ENCODE results near the gene RAP1GAP. TPM values are rescaled to one million over a fixed set of nuclear protein-coding genes. Genes with fewer than 3 reads are reported as not detected.

Gene RAP1GAP
- total and polyA plus RNA-seq, 3 experiments from 2014 or later = 0.44 to 0.50 TPM; not detected in 1

DNA sequence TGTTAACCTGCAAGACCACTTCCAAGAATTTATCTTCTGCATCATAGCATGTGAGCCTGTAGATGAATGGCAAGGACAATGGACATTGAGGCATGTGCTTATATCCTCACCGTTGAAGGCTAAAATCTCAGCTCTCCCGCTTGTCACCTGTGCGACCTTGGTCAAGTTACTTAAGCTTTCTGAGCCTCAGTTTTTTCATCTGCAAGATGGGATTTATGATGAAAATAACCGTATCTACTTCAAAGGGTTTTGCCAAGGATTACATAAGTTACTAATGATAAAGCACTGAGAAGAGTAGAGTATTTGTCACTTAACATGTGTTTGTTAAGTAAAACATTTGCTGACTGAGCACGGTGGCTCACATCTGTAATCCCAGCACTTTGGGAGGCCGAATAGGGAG is 14.9 kb downstream of the RAP1GAP start:
- CTCF ChIA-PET = no interaction called here
- Mint-ChIP-seq H3K36me3 (no peaks in the 10 kb centered on the region), H3K27me3 (peaks cover 0 to 6% of the 10 kb centered on the region in 2 donors), H3K4me3 (peak overlapping the region in 2 of 7 donors; percentile 5 to 49), H3K4me1 (peaks cover 14 to 21% (median 14%) of the 10 kb centered on the region in 3 donors), H3K27ac (no peak overlapping the region), H3K9me3 (no peaks in the 10 kb centered on the region)
- POLR2A ChIA-PET = no interaction called here
- H3K27ac ChIP-seq (ENCODE audit: low read depth, low read length) = no peak overlapping the region
- no peak overlapping the region for H3K4me3 ChIP-seq (ENCODE audit: low read length)
- no peaks in the 10 kb centered on the region for H3K9me3 ChIP-seq (ENCODE audit: low read length)
- H3K4me1 ChIP-seq (ENCODE audit: insufficient read depth, low read length) = peaks cover 11% of the 10 kb centered on the region
- no peaks in the 10 kb centered on the region for H3K27me3 ChIP-seq (ENCODE audit: insufficient read depth, low read length, poor library complexity, severe bottlenecking)
- no peaks in the 10 kb centered on the region for H3K36me3 ChIP-seq (ENCODE audit: insufficient read depth, low read length)
- no peak for DNase-seq

DNA sequence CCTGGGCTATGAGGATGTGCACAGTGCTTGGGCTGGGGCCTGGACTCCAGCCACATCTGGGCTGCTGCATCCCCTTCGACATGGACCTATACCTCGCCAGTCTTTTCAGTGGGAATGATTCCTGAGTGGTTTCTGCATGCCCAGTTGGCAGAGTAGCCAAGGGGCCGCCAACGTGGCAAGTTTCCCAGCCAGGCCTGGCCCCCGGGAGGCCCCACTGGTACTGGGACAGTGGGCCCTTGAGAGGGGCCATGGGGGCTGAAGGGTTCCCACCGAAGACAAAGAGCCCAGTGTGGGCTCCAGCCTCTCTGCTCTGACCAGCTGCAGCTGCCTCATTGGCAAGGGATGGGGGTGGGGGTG is 15.4 kb downstream of the RAP1GAP start:
- H3K36me3 Mint-ChIP-seq = no peaks in the 10 kb centered on the region
- POLR2A ChIA-PET = no interaction called here
- H3K9me3 Mint-ChIP-seq = no peaks in the 10 kb centered on the region
- H3K27me3 Mint-ChIP-seq = peaks cover 0 to 7% of the 10 kb centered on the region in 2 donors
- Histone ChIP-seq H3K9me3 (ENCODE audit: low read length) (no peaks in the 10 kb centered on the region), H3K36me3 (ENCODE audit: insufficient read depth, low read length) (no peaks in the 10 kb centered on the region), H3K4me3 (ENCODE audit: low read length) (no peak overlapping the region), H3K27me3 (ENCODE audit: insufficient read depth, low read length, poor library complexity, severe bottlenecking) (no peaks in the 10 kb centered on the region), H3K4me1 (ENCODE audit: insufficient read depth, low read length) (peaks cover 11% of the 10 kb centered on the region), H3K27ac (ENCODE audit: low read depth, low read length) (no peak overlapping the region)
- DNase-seq = no peak
- peaks cover 14 to 21% (median 15%) of the 10 kb centered on the region in 3 donors for H3K4me1 Mint-ChIP-seq
- CTCF ChIA-PET = no interaction called here
- H3K4me3 Mint-ChIP-seq = no peak overlapping the region
- H3K27ac Mint-ChIP-seq = no peak overlapping the region

- Mint-ChIP-seq H3K36me3 (no peaks in the 10 kb centered on the region), H3K4me1 (peaks cover 14 to 21% (median 15%) of the 10 kb centered on the region in 3 donors), H3K9me3 (no peaks in the 10 kb centered on the region), H3K27ac (peak overlapping the region in 1 of 8 donors; percentile 33), H3K4me3 (peak overlapping the region; percentile 73 to 90 (median 81)), H3K27me3 (peaks cover 0 to 10% of the 10 kb centered on the region in 2 donors)
- no peaks in the 10 kb centered on the region for H3K36me3 ChIP-seq (ENCODE audit: insufficient read depth, low read length)
- H3K27ac ChIP-seq (ENCODE audit: low read depth, low read length) = no peak overlapping the region
- ChIA-PET CTCF (no interaction called here), POLR2A (no interaction called here)
- no peak overlapping the region for H3K4me3 ChIP-seq (ENCODE audit: low read length)
- no peaks in the 10 kb centered on the region for H3K27me3 ChIP-seq (ENCODE audit: insufficient read depth, low read length, poor library complexity, severe bottlenecking)
- no peaks in the 10 kb centered on the region for H3K9me3 ChIP-seq (ENCODE audit: low read length)
- no peak for DNase-seq
- H3K4me1 ChIP-seq (ENCODE audit: insufficient read depth, low read length) = peaks cover 11% of the 10 kb centered on the region
Measured at GRCh38 chr1:21652937-21653743, 16.0 kb downstream of the RAP1GAP start.

- DNase-seq = no peak
- Mint-ChIP-seq H3K36me3 (no peaks in the 10 kb centered on the region), H3K9me3 (no peaks in the 10 kb centered on the region), H3K27me3 (peaks cover 6 to 15% of the 10 kb centered on the region in 2 donors), H3K27ac (peak overlapping the region in 2 of 8 donors; percentile 33 to 81), H3K4me3 (peak overlapping the region; percentile 73 to 90 (median 77)), H3K4me1 (peaks cover 14 to 21% (median 15%) of the 10 kb centered on the region in 3 donors)
- H3K27ac ChIP-seq (ENCODE audit: low read depth, low read length) = no peak overlapping the region
- peaks cover 11% of the 10 kb centered on the region for H3K4me1 ChIP-seq (ENCODE audit: insufficient read depth, low read length)
- no peaks in the 10 kb centered on the region for H3K9me3 ChIP-seq (ENCODE audit: low read length)
- POLR2A ChIA-PET = no interaction called here
- H3K27me3 ChIP-seq (ENCODE audit: insufficient read depth, low read length, poor library complexity, severe bottlenecking) = peaks cover under 1% of the 10 kb centered on the region
- H3K4me3 ChIP-seq (ENCODE audit: low read length) = no peak overlapping the region
- no peaks in the 10 kb centered on the region for H3K36me3 ChIP-seq (ENCODE audit: insufficient read depth, low read length)
- CTCF ChIA-PET = interaction anchor here (0.6 kb wide), 1 partner anchor 420 kb away, joined by 3 read pairs; no protein-coding TSS in a partner anchor
Measured at GRCh38 chr1:21652101-21652936, 16.8 kb downstream of the RAP1GAP start.

DNA sequence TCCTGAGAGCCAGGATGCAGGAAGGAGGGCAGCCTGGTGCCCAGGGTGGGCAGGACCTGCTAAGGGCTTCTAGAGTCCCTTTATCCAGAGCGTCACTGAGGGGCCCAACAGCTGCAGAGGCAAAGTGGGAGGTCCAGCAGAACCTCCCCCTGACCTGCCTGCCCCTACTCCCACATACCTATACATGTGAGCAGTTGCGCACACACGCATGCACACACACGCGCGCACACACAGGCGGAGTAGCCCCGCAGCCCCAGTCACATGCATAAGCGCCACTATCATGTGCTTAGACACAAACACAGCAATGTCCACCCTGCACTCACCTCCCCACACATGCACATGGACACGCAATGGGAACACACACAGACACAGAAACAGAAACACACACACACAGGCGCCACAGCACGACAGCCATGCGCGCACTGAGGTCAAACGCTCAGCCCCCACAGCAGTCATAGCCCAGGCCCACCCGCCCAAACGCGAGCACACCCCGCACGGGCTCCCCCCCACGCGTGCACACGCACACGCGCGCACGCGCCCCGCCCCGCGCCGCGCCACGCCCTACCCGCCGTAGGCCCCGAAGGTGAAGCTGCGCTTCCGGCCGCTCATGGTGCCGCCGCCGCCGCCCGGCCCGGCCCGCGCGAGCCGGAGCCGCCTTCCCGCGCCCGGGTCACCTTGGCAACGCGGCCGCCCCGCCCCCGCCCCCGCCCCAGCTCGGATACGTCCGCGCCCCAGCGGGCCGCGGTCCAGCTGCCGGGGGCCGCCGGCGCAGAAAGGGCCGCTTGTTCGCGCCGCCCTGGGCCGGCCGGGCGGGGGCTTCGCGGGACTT is 17.7 kb downstream of the RAP1GAP start:
- Mint-ChIP-seq H3K4me3 (peak overlapping the region; percentile 75 to 93 (median 90)), H3K9me3 (no peaks in the 10 kb centered on the region), H3K27ac (peak overlapping the region in 5 of 8 donors; percentile 59 to 80 (median 73)), H3K4me1 (peaks cover 14 to 21% (median 15%) of the 10 kb centered on the region in 3 donors), H3K36me3 (no peaks in the 10 kb centered on the region), H3K27me3 (peaks cover 12 to 20% of the 10 kb centered on the region in 2 donors)
- peak in 4 of 5 donors; percentile 24 to 67 (median 38) for DNase-seq
- no peaks in the 10 kb centered on the region for H3K36me3 ChIP-seq (ENCODE audit: insufficient read depth, low read length)
- CTCF ChIA-PET = interaction anchor here (0.6 kb wide), 1 partner anchor 419 kb away, joined by 3 read pairs; no protein-coding TSS in a partner anchor
- peaks cover 6% of the 10 kb centered on the region for H3K27me3 ChIP-seq (ENCODE audit: insufficient read depth, low read length, poor library complexity, severe bottlenecking)
- peak overlapping the region; percentile 29 for H3K27ac ChIP-seq (ENCODE audit: low read depth, low read length)
- peaks cover 11% of the 10 kb centered on the region for H3K4me1 ChIP-seq (ENCODE audit: insufficient read depth, low read length)
- H3K9me3 ChIP-seq (ENCODE audit: low read length) = no peaks in the 10 kb centered on the region
- POLR2A ChIA-PET = no interaction called here
- H3K4me3 ChIP-seq (ENCODE audit: low read length) = peak overlapping the region; percentile 66

- CTCF ChIA-PET = interaction anchor here (1.0 kb wide), 1 partner anchor 9 kb away, joined by 4 read pairs; no protein-coding TSS in a partner anchor
- peaks cover 6% of the 10 kb centered on the region for H3K27me3 ChIP-seq (ENCODE audit: insufficient read depth, low read length, poor library complexity, severe bottlenecking)
- POLR2A ChIA-PET = no interaction called here
Measured at GRCh38 chr1:21650400-21650799, 18.8 kb downstream of the RAP1GAP start.

DNA sequence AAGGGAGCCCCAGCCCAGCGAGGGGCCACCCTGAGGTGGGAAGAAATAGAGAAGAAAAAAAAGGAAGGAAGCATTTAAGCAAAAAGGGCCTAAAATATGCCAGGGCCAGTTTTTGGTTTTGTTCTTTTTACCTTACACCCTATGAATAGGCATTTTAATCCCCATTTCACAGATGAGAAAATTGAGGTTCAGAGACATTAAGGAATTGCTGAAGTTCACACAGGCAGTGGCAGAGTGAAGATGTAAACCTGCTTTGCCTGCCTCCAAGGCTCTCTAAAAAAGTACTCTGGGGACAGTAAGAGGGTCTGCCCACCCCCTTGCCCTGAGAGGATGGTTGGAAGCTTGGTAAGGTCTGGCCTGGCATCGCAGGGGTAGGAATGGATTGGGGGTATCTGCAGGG is 19.8 kb downstream of the RAP1GAP start:
- Mint-ChIP-seq H3K27ac (no peak overlapping the region), H3K36me3 (no peaks in the 10 kb centered on the region), H3K9me3 (no peaks in the 10 kb centered on the region), H3K27me3 (peaks cover 26 to 27% of the 10 kb centered on the region in 2 donors), H3K4me1 (peaks cover 14 to 21% (median 15%) of the 10 kb centered on the region in 3 donors), H3K4me3 (no peak overlapping the region)
- DNase-seq = no peak
- CTCF ChIA-PET = interaction anchor here (1.0 kb wide), 1 partner anchor 11 kb away, joined by 4 read pairs; no protein-coding TSS in a partner anchor
- no peaks in the 10 kb centered on the region for H3K36me3 ChIP-seq (ENCODE audit: insufficient read depth, low read length)
- H3K9me3 ChIP-seq (ENCODE audit: low read length) = no peaks in the 10 kb centered on the region
- peaks cover 11% of the 10 kb centered on the region for H3K4me1 ChIP-seq (ENCODE audit: insufficient read depth, low read length)
- H3K4me3 ChIP-seq (ENCODE audit: low read length) = no peak overlapping the region
- no peak overlapping the region for H3K27ac ChIP-seq (ENCODE audit: low read depth, low read length)
- peaks cover 6% of the 10 kb centered on the region for H3K27me3 ChIP-seq (ENCODE audit: insufficient read depth, low read length, poor library complexity, severe bottlenecking)
- POLR2A ChIA-PET = no interaction called here

More at GRCh38 chr1:21650400-21650799, 18.8 kb downstream of the RAP1GAP start:
- no peak overlapping the region for H3K27ac Mint-ChIP-seq
- Histone ChIP-seq H3K4me3 (ENCODE audit: low read length) (no peak overlapping the region), H3K4me1 (ENCODE audit: insufficient read depth, low read length) (peaks cover 11% of the 10 kb centered on the region), H3K36me3 (ENCODE audit: insufficient read depth, low read length) (no peaks in the 10 kb centered on the region), H3K27ac (ENCODE audit: low read depth, low read length) (no peak overlapping the region), H3K9me3 (ENCODE audit: low read length) (no peaks in the 10 kb centered on the region)
- peak overlapping the region in 1 of 7 donors; percentile 67 for H3K4me3 Mint-ChIP-seq
- H3K9me3 Mint-ChIP-seq = no peaks in the 10 kb centered on the region
- H3K36me3 Mint-ChIP-seq = no peaks in the 10 kb centered on the region
- peaks cover 14 to 21% (median 15%) of the 10 kb centered on the region in 3 donors for H3K4me1 Mint-ChIP-seq
- H3K27me3 Mint-ChIP-seq = peaks cover 21 to 27% of the 10 kb centered on the region in 2 donors
- no peak for DNase-seq

Data from CD8-positive, alpha-beta memory T cell (primary cell).